Measurements from ENCODE around the gene RNF8. TPM values are rescaled to one million over a fixed set of nuclear protein-coding genes. Genes with fewer than 3 reads are reported as not detected.

RNF8 gene
- total and polyA plus RNA-seq, 9 of the 15 experiments (the other 6 are each of a cell fraction or from before 2014, with no cell fraction given), result 10.6 to 47.0 (median 37.5) TPM

DNA sequence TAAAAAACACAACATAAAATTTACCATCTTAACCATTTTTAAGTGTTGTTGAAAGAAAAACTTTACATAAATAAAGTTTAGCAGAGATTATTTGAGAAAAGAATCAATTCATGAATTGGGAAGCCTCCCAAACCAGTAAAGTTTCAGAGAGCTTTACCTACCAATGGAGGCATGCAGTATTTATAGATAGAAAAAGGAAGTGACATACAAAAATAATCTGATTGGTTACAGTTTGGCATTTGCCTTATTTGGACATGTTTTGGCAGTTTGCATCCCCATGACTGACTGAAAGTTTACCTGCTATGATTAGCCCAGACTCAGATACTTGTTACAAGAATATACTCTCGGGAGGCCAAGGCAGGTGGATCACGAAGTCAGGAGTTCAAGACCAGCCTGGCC, 75.6 kb downstream of the RNF8 start (continued):
- TF ChIP-seq, protein P1, sequence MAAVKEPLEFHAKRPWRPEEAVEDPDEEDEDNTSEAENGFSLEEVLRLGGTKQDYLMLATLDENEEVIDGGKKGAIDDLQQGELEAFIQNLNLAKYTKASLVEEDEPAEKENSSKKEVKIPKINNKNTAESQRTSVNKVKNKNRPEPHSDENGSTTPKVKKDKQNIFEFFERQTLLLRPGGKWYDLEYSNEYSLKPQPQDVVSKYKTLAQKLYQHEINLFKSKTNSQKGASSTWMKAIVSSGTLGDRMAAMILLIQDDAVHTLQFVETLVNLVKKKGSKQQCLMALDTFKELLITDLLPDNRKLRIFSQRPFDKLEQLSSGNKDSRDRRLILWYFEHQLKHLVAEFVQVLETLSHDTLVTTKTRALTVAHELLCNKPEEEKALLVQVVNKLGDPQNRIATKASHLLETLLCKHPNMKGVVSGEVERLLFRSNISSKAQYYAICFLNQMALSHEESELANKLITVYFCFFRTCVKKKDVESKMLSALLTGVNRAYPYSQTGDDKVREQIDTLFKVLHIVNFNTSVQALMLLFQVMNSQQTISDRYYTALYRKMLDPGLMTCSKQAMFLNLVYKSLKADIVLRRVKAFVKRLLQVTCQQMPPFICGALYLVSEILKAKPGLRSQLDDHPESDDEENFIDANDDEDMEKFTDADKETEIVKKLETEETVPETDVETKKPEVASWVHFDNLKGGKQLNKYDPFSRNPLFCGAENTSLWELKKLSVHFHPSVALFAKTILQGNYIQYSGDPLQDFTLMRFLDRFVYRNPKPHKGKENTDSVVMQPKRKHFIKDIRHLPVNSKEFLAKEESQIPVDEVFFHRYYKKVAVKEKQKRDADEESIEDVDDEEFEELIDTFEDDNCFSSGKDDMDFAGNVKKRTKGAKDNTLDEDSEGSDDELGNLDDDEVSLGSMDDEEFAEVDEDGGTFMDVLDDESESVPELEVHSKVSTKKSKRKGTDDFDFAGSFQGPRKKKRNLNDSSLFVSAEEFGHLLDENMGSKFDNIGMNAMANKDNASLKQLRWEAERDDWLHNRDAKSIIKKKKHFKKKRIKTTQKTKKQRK (IDR thresholded peaks at IDR 0.05; ENCODE audit: borderline replicate concordance, low read depth, low read length), result no peak
- TF ChIP-seq KLF10 (CRISPR knock-in tag; IDR thresholded peaks at IDR 0.05), result no peak
- TF ChIP-seq, protein P2, sequence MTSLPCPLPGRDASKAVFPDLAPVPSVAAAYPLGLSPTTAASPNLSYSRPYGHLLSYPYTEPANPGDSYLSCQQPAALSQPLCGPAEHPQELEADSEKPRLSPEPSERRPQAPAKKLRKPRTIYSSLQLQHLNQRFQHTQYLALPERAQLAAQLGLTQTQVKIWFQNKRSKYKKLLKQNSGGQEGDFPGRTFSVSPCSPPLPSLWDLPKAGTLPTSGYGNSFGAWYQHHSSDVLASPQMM (CRISPR knock-in tag; IDR thresholded peaks at IDR 0.05), result no peak
- TF ChIP-seq, protein P3, sequence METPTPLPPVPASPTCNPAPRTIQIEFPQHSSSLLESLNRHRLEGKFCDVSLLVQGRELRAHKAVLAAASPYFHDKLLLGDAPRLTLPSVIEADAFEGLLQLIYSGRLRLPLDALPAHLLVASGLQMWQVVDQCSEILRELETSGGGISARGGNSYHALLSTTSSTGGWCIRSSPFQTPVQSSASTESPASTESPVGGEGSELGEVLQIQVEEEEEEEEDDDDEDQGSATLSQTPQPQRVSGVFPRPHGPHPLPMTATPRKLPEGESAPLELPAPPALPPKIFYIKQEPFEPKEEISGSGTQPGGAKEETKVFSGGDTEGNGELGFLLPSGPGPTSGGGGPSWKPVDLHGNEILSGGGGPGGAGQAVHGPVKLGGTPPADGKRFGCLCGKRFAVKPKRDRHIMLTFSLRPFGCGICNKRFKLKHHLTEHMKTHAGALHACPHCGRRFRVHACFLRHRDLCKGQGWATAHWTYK (CRISPR knock-in tag; IDR thresholded peaks at IDR 0.05), result no peak
- TF ChIP-seq, protein P4, sequence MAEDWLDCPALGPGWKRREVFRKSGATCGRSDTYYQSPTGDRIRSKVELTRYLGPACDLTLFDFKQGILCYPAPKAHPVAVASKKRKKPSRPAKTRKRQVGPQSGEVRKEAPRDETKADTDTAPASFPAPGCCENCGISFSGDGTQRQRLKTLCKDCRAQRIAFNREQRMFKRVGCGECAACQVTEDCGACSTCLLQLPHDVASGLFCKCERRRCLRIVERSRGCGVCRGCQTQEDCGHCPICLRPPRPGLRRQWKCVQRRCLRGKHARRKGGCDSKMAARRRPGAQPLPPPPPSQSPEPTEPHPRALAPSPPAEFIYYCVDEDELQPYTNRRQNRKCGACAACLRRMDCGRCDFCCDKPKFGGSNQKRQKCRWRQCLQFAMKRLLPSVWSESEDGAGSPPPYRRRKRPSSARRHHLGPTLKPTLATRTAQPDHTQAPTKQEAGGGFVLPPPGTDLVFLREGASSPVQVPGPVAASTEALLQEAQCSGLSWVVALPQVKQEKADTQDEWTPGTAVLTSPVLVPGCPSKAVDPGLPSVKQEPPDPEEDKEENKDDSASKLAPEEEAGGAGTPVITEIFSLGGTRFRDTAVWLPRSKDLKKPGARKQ (CRISPR knock-in tag; IDR thresholded peaks at IDR 0.05), result no peak
- no peak for TF ChIP-seq PRPF4 (IDR thresholded peaks at IDR 0.05; ENCODE audit: insufficient read depth, low read depth, low read length, poor library complexity, severe bottlenecking)
- TF ChIP-seq MCM7 (IDR thresholded peaks at IDR 0.05), result no peak
- TF ChIP-seq MAFK (IDR thresholded peaks at IDR 0.05; ENCODE audit: low read length), result no peak
- no peak for TF ChIP-seq FOXA1 (IDR thresholded peaks at IDR 0.05; ENCODE audit: borderline replicate concordance)
- TF ChIP-seq KDM1A (IDR thresholded peaks at IDR 0.05), result no peak
- TF ChIP-seq, protein P5, sequence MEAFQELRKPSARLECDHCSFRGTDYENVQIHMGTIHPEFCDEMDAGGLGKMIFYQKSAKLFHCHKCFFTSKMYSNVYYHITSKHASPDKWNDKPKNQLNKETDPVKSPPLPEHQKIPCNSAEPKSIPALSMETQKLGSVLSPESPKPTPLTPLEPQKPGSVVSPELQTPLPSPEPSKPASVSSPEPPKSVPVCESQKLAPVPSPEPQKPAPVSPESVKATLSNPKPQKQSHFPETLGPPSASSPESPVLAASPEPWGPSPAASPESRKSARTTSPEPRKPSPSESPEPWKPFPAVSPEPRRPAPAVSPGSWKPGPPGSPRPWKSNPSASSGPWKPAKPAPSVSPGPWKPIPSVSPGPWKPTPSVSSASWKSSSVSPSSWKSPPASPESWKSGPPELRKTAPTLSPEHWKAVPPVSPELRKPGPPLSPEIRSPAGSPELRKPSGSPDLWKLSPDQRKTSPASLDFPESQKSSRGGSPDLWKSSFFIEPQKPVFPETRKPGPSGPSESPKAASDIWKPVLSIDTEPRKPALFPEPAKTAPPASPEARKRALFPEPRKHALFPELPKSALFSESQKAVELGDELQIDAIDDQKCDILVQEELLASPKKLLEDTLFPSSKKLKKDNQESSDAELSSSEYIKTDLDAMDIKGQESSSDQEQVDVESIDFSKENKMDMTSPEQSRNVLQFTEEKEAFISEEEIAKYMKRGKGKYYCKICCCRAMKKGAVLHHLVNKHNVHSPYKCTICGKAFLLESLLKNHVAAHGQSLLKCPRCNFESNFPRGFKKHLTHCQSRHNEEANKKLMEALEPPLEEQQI (IDR thresholded peaks at IDR 0.05), result no peak
- TF ChIP-seq SAFB (IDR thresholded peaks at IDR 0.05; ENCODE audit: borderline replicate concordance, low read depth, low read length), result no peak
